ENCODE measurements around the gene MEAK7.

MEAK7 gene

GRCh38 chr16:84504420-84505248 is at the start of gene MEAK7:
Gene MEAK7 (minus strand): TSS chr16:84504659. CDS start chr16:84498086, 6,573 bp downstream.
- DNase-seq: peak; percentile 69

GRCh38 chr16:84553873-84554399 is 49.5 kb upstream of the MEAK7 start:
- no peak for DNase-seq

GRCh38 chr16:84552135-84552534 is 47.7 kb upstream of the MEAK7 start:
- DNase-seq: no peak

GRCh38 chr16:84550096-84550495 is 45.6 kb upstream of the MEAK7 start:
- no peak for DNase-seq

GRCh38 chr16:84548971-84549844 is 44.7 kb upstream of the MEAK7 start:
- DNase-seq: no peak

GRCh38 chr16:84548508-84548907 is 44.0 kb upstream of the MEAK7 start:
- DNase-seq: no peak

- no peak for DNase-seq
Observed at GRCh38 chr16:84547546-84548061, 43.1 kb upstream of the MEAK7 start.

- DNase-seq: no peak
Observed at GRCh38 chr16:84546669-84547545, 42.4 kb upstream of the MEAK7 start.

- no peak for DNase-seq
Observed at GRCh38 chr16:84545114-84545737, 40.8 kb upstream of the MEAK7 start.

GRCh38 chr16:84544031-84544773 is 39.7 kb upstream of the MEAK7 start:
- no peak for DNase-seq

- no peak for DNase-seq
Observed at GRCh38 chr16:84543253-84543652, 38.8 kb upstream of the MEAK7 start.

GRCh38 chr16:84541999-84542817 is 37.7 kb upstream of the MEAK7 start:
- no peak for DNase-seq

GRCh38 chr16:84540194-84540593 is 35.7 kb upstream of the MEAK7 start:
- DNase-seq: no peak

GRCh38 chr16:84538222-84538840 is 33.9 kb upstream of the MEAK7 start:
- DNase-seq: no peak

- no peak for DNase-seq
Observed at GRCh38 chr16:84537491-84538151, 33.2 kb upstream of the MEAK7 start.

- no peak for DNase-seq
Observed at GRCh38 chr16:84535851-84536250, 31.4 kb upstream of the MEAK7 start.

- DNase-seq: no peak
Observed at GRCh38 chr16:84535408-84535807, 30.9 kb upstream of the MEAK7 start.

- no peak for DNase-seq
Observed at GRCh38 chr16:84534815-84535214, 30.4 kb upstream of the MEAK7 start.

GRCh38 chr16:84532855-84533486 is 28.5 kb upstream of the MEAK7 start:
- DNase-seq: no peak
